Activated T-helper 17 cell treated with anti-CD3 and anti-CD28 coated beads, Interleukin-2, amount 50 U/mL, for 72 hours (primary cell): ENCODE results near the gene MROH9. TPM values are rescaled to one million over a fixed set of nuclear protein-coding genes. Genes with fewer than 3 reads are reported as not detected.

Experiments
- ATAC-seq: fragments of 150-1000 bp; cut with Tn5 transposase; replicated peaks from 2 replicates; pipeline ENCODE4 v1.10.0; 2021; ENCODE audit warnings: mild to moderate bottlenecking, moderate library complexity
- H3K27ac Mint-ChIP-seq: one replicate; pipeline ENCODE4 v1.8.0; 2022; ENCODE audit warnings: mixed read lengths
- H3K27me3 Mint-ChIP-seq: one replicate; pipeline ENCODE4 v1.8.0; 2022; ENCODE audit warnings: mixed read lengths
- H3K36me3 Mint-ChIP-seq: one replicate; pipeline ENCODE4 v1.8.0; 2022; ENCODE audit warnings: low read depth, mild to moderate bottlenecking, mixed read lengths
- H3K4me1 Mint-ChIP-seq: one replicate; pipeline ENCODE4 v1.8.0; 2022; ENCODE audit warnings: mixed read lengths
- H3K4me3 Mint-ChIP-seq: one replicate; pipeline ENCODE4 v1.8.0; 2022; ENCODE audit warnings: mild to moderate bottlenecking, mixed read lengths
- H3K9me3 Mint-ChIP-seq: one replicate; pipeline ENCODE4 v1.8.0; 2022; ENCODE audit warnings: mixed read lengths
- total RNA-seq, 2 donors: library from RNA; stranded (reverse); gene quantifications; one replicate each; pipeline ENCODE4 v1.2.3, GENCODE V29; 2022

Gene MROH9
- total RNA-seq, 2 donors from 2014 or later, result not detected

DNA sequence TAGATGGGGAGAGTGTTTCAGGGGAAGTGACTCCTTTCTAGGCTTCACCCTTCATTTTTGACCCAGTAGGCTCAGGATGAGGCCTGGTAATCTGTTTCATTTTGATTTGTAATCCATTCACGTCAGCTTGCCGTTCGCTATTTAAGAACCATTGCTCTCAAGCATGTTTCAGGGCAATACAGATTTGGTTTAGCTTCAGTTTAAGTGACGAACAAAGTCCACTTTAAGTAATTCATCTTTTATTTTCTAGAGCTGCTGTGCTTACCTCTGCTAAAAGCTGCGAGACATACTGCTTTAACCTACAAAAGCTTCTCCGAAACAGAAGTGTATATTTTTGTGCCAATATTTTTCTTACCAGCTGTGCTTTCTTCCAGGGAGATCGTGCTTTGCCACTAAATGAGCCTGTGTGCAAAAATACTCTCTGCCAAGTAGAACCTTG, 146.4 kb downstream of the MROH9 start:
- H3K27me3 Mint-ChIP-seq, result peaks cover 9% of the 10 kb centered on the region
- no peak for ATAC-seq
- H3K36me3 Mint-ChIP-seq, result no peaks in the 10 kb centered on the region
- H3K4me3 Mint-ChIP-seq, result no peak overlapping the region
- H3K27ac Mint-ChIP-seq, result no peak overlapping the region
- no peaks in the 10 kb centered on the region for H3K9me3 Mint-ChIP-seq
- H3K4me1 Mint-ChIP-seq, result no peaks in the 10 kb centered on the region

DNA sequence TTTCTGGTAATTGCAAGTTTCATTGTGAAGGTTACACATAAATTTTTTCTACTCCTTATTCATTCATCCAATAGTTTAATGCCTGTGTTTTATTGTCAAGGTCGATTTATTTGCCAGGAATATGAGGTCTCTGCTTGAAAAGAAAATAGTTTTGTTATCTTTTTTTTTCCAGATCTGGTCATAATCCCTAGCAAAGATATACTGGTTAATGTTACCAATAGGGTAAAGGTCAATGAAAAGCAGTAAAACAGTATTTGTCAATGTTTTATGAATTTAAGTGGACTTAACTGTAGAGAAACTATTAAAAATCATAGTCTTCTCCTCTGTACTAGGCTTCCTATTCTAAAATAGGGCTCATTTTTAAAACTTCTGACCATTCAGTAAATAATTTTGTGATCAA, 147.3 kb downstream of the MROH9 start:
- Mint-ChIP-seq H3K4me1 (no peaks in the 10 kb centered on the region), H3K27me3 (peaks cover 10% of the 10 kb centered on the region), H3K36me3 (no peaks in the 10 kb centered on the region), H3K27ac (no peak overlapping the region), H3K4me3 (no peak overlapping the region), H3K9me3 (no peaks in the 10 kb centered on the region)
- no peak for ATAC-seq

- Mint-ChIP-seq H3K4me1 (no peaks in the 10 kb centered on the region), H3K9me3 (no peaks in the 10 kb centered on the region), H3K4me3 (no peak overlapping the region)
Observed at GRCh38 chr1:171083222-171083621, 147.9 kb downstream of the MROH9 start.

GRCh38 chr1:171084091-171084490, 148.8 kb downstream of the MROH9 start:
- H3K27ac Mint-ChIP-seq, result no peak overlapping the region
- no peak overlapping the region for H3K4me3 Mint-ChIP-seq
- no peaks in the 10 kb centered on the region for H3K9me3 Mint-ChIP-seq
- no peak for ATAC-seq
- peaks cover 11% of the 10 kb centered on the region for H3K27me3 Mint-ChIP-seq
- H3K36me3 Mint-ChIP-seq, result no peaks in the 10 kb centered on the region
- no peaks in the 10 kb centered on the region for H3K4me1 Mint-ChIP-seq

More at GRCh38 chr1:171083222-171083621, 147.9 kb downstream of the MROH9 start:
- Mint-ChIP-seq H3K27ac (no peak overlapping the region), H3K36me3 (no peaks in the 10 kb centered on the region), H3K27me3 (peaks cover 11% of the 10 kb centered on the region)
- ATAC-seq, result no peak

DNA sequence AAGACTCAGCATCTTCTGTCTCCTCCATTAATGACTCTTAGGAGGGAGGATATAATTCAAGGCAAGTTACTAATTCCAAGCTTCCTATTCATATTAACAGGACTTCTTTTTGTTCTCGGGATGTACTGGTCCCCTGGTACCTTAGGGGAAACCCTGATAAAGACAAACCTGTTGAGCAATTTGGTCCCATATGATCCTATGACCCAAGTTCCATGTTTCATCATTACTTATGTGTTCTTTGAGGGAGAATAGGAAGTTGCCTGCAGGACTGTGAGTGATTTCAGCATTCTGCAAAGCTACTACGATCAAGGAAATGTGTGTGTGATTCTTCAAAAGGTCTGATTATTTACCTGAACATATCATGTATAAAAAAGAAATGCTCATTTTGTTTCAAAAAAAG, 149.5 kb downstream of the MROH9 start:
- no peak overlapping the region for H3K27ac Mint-ChIP-seq

DNA sequence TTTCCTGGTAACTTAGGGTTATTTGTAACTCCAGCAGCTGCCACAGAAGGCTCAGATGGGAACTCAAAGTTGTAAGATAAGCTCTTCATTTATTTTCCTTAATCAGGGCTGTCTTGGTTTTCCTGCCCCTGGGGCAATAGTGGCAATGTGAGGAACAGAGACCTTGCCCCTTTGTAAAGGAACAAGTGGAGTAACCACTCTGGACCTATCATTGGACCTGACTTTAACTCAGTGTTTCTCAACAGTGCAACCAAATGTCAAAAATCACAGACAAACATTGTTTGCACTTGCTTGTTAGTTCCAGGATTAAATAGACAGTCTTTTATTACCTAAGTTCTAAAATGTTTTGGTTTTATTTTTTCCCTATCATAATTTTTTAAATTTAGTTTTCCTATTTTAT, 152.6 kb downstream of the MROH9 start:
- H3K4me3 Mint-ChIP-seq, result no peak overlapping the region
- no peaks in the 10 kb centered on the region for H3K9me3 Mint-ChIP-seq
- H3K36me3 Mint-ChIP-seq, result no peaks in the 10 kb centered on the region
- no peak overlapping the region for H3K27ac Mint-ChIP-seq
- H3K4me1 Mint-ChIP-seq, result no peaks in the 10 kb centered on the region
- H3K27me3 Mint-ChIP-seq, result peaks cover 11% of the 10 kb centered on the region
- no peak for ATAC-seq

More for the DNA sequence above, 149.5 kb downstream of the MROH9 start:
- no peak for ATAC-seq
- peaks cover 11% of the 10 kb centered on the region for H3K27me3 Mint-ChIP-seq
- H3K9me3 Mint-ChIP-seq, result no peaks in the 10 kb centered on the region
- no peaks in the 10 kb centered on the region for H3K36me3 Mint-ChIP-seq
- H3K4me1 Mint-ChIP-seq, result no peaks in the 10 kb centered on the region
- H3K4me3 Mint-ChIP-seq, result no peak overlapping the region

GRCh38 chr1:171090604-171091003, 155.3 kb downstream of the MROH9 start, which contains the start of gene FMO3:
Gene FMO3 (plus strand): TSS chr1:171090905. CDS start chr1:171092659, 1,754 bp downstream.
- no peaks in the 10 kb centered on the region for H3K36me3 Mint-ChIP-seq
- ATAC-seq, result no peak
- H3K27ac Mint-ChIP-seq, result no peak within 1 kb of the TSS
- no peaks in the 10 kb centered on the region for H3K9me3 Mint-ChIP-seq
- peaks cover 6% of the 10 kb centered on the region for H3K27me3 Mint-ChIP-seq
- H3K4me1 Mint-ChIP-seq, result no peaks in the 10 kb centered on the region
- H3K4me3 Mint-ChIP-seq, result no peak within 1 kb of the TSS

GRCh38 chr1:171103862-171104261, 168.5 kb downstream of the MROH9 start:
- no peak for ATAC-seq
- H3K4me1 Mint-ChIP-seq, result no peaks in the 10 kb centered on the region
- peaks cover 4% of the 10 kb centered on the region for H3K27me3 Mint-ChIP-seq
- H3K27ac Mint-ChIP-seq, result no peak overlapping the region
- no peak overlapping the region for H3K4me3 Mint-ChIP-seq
- H3K9me3 Mint-ChIP-seq, result no peaks in the 10 kb centered on the region
- H3K36me3 Mint-ChIP-seq, result no peaks in the 10 kb centered on the region

DNA sequence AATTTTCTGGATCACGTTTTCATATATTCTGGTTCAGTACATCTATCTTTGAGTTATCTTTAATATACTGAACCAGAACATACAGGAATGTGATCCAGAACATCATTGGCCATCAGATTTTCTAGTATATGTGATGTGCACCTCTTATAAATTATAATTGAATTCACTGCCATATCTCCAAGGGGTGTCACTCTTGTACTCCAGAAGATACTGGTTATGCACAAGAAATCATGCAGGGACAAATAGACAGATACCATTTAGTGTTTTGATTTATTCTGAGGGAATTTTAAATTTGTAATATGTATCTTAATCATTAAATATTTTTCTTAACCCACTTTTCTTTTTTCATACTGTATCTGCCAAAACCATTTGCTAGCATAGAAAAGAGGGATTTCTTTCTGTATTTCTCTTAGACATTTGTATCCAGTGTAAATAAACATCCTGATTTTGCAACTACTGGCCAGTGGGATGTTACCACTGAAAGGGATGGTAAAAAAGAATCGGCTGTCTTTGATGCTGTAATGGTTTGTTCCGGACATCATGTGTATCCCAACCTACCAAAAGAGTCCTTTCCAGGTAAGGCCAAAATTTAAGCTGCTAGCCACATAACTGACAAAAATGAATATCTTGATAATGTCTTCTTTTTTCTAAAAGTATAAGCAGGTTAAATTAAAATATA, 172.1 kb downstream of the MROH9 start:
- Mint-ChIP-seq H3K4me3 (no peak overlapping the region), H3K27ac (no peak overlapping the region), H3K36me3 (no peaks in the 10 kb centered on the region), H3K4me1 (no peaks in the 10 kb centered on the region), H3K9me3 (no peaks in the 10 kb centered on the region), H3K27me3 (peaks cover 25% of the 10 kb centered on the region)
- no peak for ATAC-seq

- Mint-ChIP-seq H3K4me1 (no peaks in the 10 kb centered on the region), H3K4me3 (no peak overlapping the region), H3K9me3 (no peaks in the 10 kb centered on the region), H3K36me3 (no peaks in the 10 kb centered on the region), H3K27me3 (peaks cover 30% of the 10 kb centered on the region), H3K27ac (no peak overlapping the region)
- no peak for ATAC-seq
Observed at GRCh38 chr1:171107969-171108368, 172.6 kb downstream of the MROH9 start.

DNA sequence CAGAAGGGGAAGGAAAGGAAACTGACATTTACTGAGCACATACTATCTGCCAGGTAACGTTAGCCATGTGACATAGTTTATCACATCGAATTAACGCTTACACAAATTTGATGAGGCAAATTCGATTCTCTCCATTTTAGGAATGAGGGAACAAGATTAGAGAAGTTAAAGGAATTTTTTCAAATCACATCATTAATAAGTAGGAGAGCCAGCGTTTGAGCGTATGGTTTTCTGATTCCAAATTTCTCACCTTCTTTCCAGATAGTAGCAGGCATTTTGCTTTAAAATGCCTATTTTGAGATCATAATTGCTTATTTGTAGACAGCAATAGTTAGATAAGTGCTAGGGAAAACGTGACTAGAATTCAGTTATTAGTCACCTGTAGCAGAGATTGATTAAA, 174.6 kb downstream of the MROH9 start:
- H3K27ac Mint-ChIP-seq, result no peak overlapping the region
- no peak overlapping the region for H3K4me3 Mint-ChIP-seq
- peaks cover 33% of the 10 kb centered on the region for H3K27me3 Mint-ChIP-seq
- no peaks in the 10 kb centered on the region for H3K36me3 Mint-ChIP-seq
- H3K9me3 Mint-ChIP-seq, result no peaks in the 10 kb centered on the region
- H3K4me1 Mint-ChIP-seq, result no peaks in the 10 kb centered on the region
- ATAC-seq, result no peak

DNA sequence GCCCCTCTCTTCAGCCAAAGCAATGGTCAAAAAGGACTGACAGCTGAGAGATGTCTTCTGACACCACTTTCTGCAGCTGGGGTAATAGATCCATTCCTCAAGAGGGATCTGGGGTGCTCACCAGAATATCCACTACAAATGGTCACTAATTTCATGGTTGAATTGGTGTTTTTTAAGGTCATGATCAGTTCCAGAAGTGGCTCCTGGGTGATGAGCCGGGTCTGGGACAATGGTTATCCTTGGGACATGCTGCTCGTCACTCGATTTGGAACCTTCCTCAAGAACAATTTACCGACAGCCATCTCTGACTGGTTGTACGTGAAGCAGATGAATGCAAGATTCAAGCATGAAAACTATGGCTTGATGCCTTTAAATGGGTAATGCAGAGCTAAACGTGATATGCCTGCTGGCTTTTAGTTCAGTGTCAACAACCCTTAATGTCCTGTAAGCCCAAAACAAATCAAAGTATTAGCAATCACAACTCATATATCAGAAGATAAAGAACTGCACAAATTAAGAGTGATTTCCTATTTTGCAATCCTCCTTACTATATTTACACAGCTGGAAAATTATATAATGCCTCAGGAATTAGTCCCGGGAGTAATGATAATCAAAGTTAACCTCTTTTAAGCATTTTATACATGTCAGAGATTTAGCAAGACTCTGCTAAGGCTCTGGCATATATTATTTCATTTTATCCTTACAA, 175.4 kb downstream of the MROH9 start:
- no peak overlapping the region for H3K4me3 Mint-ChIP-seq
- no peak overlapping the region for H3K27ac Mint-ChIP-seq
- no peak for ATAC-seq
- H3K36me3 Mint-ChIP-seq, result no peaks in the 10 kb centered on the region
- no peaks in the 10 kb centered on the region for H3K9me3 Mint-ChIP-seq
- H3K27me3 Mint-ChIP-seq, result peaks cover 36% of the 10 kb centered on the region
- no peaks in the 10 kb centered on the region for H3K4me1 Mint-ChIP-seq

- Mint-ChIP-seq H3K4me1 (no peaks in the 10 kb centered on the region), H3K27ac (no peak overlapping the region), H3K4me3 (no peak overlapping the region), H3K9me3 (no peaks in the 10 kb centered on the region), H3K27me3 (peaks cover 36% of the 10 kb centered on the region), H3K36me3 (no peaks in the 10 kb centered on the region)
- ATAC-seq, result no peak
Observed at GRCh38 chr1:171112119-171112518, 176.8 kb downstream of the MROH9 start.

DNA sequence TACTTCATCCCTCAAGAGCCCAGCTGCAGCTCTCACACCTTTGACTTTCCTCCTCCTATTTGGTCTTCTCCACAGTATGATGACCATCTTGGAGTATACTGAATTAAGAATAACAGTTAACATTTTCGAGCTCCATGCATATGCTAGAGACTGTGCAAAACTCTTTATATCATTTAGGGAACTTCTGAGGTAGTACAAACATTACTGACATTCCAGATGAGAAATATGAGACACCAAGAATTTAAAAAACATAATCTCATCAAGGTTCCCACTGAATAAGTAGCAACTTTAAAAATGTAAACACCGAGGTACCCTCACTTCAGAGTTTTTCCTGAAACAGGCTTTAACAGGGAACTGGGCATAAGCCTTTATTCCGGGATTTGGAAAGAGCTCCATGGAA, 178.0 kb downstream of the MROH9 start:
- ATAC-seq, result no peak

More for the DNA sequence above, 178.0 kb downstream of the MROH9 start:
- H3K4me3 Mint-ChIP-seq, result no peak overlapping the region
- H3K27ac Mint-ChIP-seq, result no peak overlapping the region
- no peaks in the 10 kb centered on the region for H3K36me3 Mint-ChIP-seq
- H3K9me3 Mint-ChIP-seq, result no peaks in the 10 kb centered on the region
- peaks cover 38% of the 10 kb centered on the region for H3K27me3 Mint-ChIP-seq
- no peaks in the 10 kb centered on the region for H3K4me1 Mint-ChIP-seq
